Uterus (tissue), 2 donors: ENCODE measurements around the gene EMC10.

Experiments used
- POLR2A ChIP-seq, 2 donors: fragments of 450-650 bp; IDR thresholded peaks; one replicate each; pipeline ENCODE4 v1.6.1; 2016; ENCODE audit warnings: antibody characterized with exemption in 2 of 2, mild to moderate bottlenecking in 1 of 2, moderate library complexity in 1 of 2
- TF ChIP-seq, protein P1 (sequence below), 4 experiments: fragments of 200-600 bp in 2 of 4; fragments of 450-650 bp in 2 of 4; sonication (generic) in 2 of 4; IDR thresholded peaks; one replicate each; pipeline ENCODE4 v1.5.1; 2016 to 2019; ENCODE audit warnings: antibody characterized with exemption in 4 of 4, mild to moderate bottlenecking in 2 of 4, moderate library complexity in 1 of 4

- TF ChIP-seq, protein P1, sequence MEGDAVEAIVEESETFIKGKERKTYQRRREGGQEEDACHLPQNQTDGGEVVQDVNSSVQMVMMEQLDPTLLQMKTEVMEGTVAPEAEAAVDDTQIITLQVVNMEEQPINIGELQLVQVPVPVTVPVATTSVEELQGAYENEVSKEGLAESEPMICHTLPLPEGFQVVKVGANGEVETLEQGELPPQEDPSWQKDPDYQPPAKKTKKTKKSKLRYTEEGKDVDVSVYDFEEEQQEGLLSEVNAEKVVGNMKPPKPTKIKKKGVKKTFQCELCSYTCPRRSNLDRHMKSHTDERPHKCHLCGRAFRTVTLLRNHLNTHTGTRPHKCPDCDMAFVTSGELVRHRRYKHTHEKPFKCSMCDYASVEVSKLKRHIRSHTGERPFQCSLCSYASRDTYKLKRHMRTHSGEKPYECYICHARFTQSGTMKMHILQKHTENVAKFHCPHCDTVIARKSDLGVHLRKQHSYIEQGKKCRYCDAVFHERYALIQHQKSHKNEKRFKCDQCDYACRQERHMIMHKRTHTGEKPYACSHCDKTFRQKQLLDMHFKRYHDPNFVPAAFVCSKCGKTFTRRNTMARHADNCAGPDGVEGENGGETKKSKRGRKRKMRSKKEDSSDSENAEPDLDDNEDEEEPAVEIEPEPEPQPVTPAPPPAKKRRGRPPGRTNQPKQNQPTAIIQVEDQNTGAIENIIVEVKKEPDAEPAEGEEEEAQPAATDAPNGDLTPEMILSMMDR (IDR thresholded peaks at IDR 0.05): no peak
- TF ChIP-seq POLR2A (IDR thresholded peaks at IDR 0.05): no peak
Observed at GRCh38 chr19:50460161-50460765, 16.0 kb upstream of the EMC10 start.
